GM13977 (cell line): ENCODE data around the gene GNLY.

Experiments used
- DNase-seq: peaks from one replicate; pipeline ENCODE4 v3.0.0; 2012; ENCODE audit warnings: low spot score
- in situ Hi-C: fragments of 300-500 bp; cut with MboI; formaldehyde crosslinking; loops from one replicate; pipeline ENCODE4 v1.12.0; 2022; ENCODE audit warnings: low sequenced_read_pairs, low pct_unique_long_range_greater_than_20kb, mixed read lengths, inconsistent platforms; ENCODE audit not compliant: unreplicated experiment
- TF ChIP-seq, protein P1 (sequence below): IDR thresholded peaks from 2 replicates; pipeline ENCODE4 v1.5.1; 2012; ENCODE audit warnings: mild to moderate bottlenecking, control low read depth; ENCODE audit not compliant: insufficient read depth; ENCODE audit errors: extremely low read depth, missing control alignments

The GNLY gene

GRCh38 chr2:85684380-85684779, 9.8 kb upstream of the GNLY start:
- in situ Hi-C loops, result no loop called here
- DNase-seq, result no peak
- TF ChIP-seq, protein P1, sequence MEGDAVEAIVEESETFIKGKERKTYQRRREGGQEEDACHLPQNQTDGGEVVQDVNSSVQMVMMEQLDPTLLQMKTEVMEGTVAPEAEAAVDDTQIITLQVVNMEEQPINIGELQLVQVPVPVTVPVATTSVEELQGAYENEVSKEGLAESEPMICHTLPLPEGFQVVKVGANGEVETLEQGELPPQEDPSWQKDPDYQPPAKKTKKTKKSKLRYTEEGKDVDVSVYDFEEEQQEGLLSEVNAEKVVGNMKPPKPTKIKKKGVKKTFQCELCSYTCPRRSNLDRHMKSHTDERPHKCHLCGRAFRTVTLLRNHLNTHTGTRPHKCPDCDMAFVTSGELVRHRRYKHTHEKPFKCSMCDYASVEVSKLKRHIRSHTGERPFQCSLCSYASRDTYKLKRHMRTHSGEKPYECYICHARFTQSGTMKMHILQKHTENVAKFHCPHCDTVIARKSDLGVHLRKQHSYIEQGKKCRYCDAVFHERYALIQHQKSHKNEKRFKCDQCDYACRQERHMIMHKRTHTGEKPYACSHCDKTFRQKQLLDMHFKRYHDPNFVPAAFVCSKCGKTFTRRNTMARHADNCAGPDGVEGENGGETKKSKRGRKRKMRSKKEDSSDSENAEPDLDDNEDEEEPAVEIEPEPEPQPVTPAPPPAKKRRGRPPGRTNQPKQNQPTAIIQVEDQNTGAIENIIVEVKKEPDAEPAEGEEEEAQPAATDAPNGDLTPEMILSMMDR, result no peak

- DNase-seq, result no peak
- in situ Hi-C loops, result no loop called here
- TF ChIP-seq, protein P1, result no peak
Measured at GRCh38 chr2:85684806-85685205, 9.4 kb upstream of the GNLY start.

GRCh38 chr2:85690932-85691331, 3.2 kb upstream of the GNLY start:
- in situ Hi-C loops, result no loop called here
- TF ChIP-seq, protein P1, result no peak
- no peak for DNase-seq

- TF ChIP-seq, protein P1, result no peak
- no peak for DNase-seq
- in situ Hi-C loops, result no loop called here
Measured at GRCh38 chr2:85692039-85692645, 2.0 kb upstream of the GNLY start.

DNA sequence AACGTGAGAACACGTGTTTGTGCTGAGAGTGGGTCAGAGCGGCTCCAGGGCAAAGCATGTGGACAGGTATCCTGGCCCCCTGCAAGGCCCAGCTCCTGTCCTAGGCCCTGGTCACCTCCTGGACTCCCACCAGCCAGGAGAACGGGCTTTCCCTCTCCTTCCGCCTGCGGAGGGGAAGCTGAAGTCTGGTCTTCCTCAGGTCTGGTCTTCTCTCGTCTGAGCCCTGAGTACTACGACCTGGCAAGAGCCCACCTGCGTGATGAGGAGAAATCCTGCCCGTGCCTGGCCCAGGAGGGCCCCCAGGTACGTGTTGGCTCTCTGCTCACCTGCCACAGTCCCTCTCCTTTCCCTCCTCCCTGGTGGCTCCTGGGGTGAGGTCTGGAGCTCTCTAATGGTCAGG, 963 bp downstream of the GNLY start:
- in situ Hi-C loops, result no loop called here
- TF ChIP-seq, protein P1, result no peak
- no peak for DNase-seq

- in situ Hi-C loops, result no loop called here
- no peak for DNase-seq
- TF ChIP-seq, protein P1, result no peak
Measured at GRCh38 chr2:85695691-85696668, 1.8 kb downstream of the GNLY start.
